T-helper 9 cell (primary cell): Measurements from ENCODE around the gene DPH1.

Experiments
- DNase-seq: peaks from one replicate; pipeline ENCODE4 v3.0.0-alpha.2; 2020

The DPH1 gene

GRCh38 chr17:2062571-2063183 is 32.7 kb downstream of the DPH1 start:
- DNase-seq, result no peak

DNA sequence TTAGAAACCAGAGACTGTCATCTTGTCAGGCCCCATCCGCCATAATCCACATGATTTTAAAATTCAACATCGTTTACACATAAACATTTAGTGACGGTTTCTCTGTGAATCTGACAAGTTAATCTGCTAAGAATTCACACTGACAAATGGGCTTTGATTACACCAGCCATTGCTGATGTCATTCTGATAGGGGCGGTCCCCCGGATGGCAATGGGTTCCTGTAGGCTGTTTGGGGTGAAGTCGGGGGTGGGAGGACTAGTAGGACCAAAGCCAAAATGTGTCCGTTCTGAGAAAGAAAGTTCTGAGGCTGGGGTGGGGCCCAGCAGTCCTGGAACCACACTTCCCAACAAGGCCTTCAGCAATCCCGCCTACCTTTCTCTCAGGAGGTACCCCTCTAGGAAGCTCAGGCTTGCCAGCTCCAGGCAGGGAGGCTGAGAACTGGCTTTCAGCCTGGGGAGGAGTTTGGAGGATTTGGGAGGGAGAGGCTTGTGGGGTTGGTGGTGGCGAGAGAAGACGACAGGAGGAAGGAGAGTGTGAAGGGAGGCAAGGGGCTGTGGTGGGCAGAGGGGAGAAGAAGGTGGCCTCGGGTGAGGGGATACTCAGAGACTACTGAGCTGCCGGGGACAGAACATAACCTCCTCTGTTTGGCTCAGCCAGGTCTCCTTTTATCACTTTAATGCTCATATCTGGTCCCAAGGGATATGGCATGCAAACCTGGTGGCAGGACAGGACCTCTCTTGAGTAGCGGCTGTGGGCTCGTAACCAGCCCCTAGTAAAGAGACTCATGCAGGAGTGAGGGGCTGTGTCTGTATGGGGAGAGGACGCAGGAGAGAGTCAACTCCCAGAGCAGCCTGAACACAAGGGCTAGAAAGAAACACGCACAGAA is 33.6 kb downstream of the DPH1 start:
- DNase-seq, result no peak

DNA sequence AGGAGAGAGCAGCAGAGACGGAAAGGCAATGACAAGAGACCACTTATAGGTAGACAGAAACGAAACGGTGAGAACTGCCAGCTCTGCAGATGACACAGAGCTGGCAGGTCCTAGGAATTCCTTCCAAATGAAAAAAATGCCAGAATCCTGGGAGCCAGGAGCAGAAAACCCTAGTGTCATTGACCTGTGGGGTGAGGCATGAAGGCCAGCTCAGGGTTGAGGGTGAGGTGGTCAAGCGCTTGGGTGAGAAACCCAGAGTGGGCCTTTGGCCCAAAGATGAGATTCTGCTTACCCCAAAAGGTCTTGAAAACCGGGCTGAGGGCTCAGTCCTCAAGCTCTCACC is 34.2 kb downstream of the DPH1 start:
- DNase-seq, result no peak

DNA sequence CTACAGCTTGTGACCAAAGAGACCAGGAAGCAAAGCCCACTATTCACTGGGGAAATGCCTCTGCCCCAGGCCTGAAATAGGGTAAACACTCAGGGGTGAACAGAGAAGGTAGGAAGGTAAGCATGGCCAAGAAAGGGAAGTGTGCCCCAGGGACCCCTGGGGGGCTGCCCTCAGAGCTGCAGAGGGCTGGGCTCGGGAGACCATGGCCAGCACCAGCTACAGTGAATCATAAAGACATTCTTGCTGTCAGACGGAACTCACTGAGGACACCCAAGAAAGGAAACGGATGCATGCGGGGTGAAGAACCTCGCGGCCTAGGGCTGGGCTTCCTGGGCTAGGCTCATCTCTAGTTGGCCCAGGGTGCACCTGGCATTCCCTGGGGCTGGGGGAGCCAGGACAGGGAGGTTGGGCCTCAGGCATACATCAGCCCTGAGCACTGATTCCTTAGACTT is 34.6 kb downstream of the DPH1 start:
- DNase-seq, result no peak

- DNase-seq, result no peak
Measured at GRCh38 chr17:2064980-2065785, 35.2 kb downstream of the DPH1 start.

GRCh38 chr17:2065949-2066400 is 36.0 kb downstream of the DPH1 start:
- DNase-seq, result no peak

DNA sequence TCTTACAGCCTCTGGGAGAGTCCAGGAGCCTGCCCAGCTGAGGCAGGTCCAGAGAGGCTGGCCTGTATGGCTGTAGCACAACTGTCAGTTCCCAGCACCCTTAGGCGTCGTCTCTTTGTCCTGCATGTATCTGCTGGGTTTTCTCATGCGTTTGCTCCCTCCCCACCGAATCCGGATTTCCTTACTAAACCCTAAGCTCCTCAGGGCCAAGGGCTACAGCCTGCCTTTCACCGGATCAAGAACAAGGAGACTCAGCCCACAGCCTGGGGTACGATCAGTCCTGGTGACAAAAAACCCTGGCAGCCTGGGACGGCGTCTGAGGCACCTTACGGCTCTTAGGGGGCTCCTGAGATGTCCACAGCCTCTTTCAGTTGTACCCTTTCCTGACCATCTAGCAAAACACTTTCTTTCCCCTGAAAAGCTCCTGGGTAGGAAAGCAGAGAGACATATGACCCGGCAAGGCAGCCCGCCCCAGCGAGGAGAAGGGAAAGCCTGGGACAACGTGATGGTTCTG is 37.2 kb downstream of the DPH1 start:
- DNase-seq, result no peak

DNA sequence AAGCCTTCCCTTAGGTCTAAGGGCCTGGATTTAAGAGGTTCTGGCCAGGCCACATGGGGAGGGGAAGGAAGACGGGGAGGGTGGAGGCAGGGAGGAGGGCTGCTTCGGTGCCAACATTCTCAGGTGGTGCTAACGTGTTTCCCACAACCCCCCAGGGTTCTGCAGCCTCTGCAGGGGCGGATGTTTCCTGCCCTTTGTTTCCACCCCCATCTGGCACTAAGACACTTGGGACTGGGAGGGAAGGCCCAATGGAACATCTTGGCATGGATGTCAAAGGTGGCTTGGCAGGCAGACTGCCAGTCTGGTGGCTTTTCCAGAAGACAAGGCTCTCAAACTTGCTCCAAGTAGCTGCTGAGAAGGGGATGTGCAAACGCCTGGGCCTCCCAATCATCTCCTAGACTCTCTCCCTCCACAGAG is 37.7 kb downstream of the DPH1 start:
- DNase-seq, result no peak

DNA sequence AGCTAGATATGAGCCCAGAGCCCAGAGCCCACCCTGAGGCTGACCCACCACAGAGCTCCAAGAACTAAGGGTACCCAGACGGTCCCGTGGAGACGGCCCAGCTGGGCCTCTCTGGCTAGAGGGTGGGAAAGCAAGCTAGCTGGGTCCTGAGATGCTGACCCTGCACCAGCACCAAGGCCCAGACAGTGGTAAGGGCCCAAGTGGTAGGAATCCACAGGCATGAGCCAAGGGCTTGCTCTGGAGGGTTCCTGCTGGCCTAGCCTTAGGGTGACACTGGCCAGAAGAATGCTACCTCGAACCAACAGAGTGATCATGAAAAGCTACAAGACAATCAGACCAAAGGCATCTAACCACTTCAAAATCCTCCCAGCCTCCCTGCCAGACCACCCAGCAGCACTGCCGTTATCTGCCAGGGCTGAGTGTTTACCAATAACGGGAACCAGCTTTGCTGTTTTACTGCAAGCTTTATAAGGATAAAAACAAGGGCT is 38.1 kb downstream of the DPH1 start:
- DNase-seq, result no peak

DNA sequence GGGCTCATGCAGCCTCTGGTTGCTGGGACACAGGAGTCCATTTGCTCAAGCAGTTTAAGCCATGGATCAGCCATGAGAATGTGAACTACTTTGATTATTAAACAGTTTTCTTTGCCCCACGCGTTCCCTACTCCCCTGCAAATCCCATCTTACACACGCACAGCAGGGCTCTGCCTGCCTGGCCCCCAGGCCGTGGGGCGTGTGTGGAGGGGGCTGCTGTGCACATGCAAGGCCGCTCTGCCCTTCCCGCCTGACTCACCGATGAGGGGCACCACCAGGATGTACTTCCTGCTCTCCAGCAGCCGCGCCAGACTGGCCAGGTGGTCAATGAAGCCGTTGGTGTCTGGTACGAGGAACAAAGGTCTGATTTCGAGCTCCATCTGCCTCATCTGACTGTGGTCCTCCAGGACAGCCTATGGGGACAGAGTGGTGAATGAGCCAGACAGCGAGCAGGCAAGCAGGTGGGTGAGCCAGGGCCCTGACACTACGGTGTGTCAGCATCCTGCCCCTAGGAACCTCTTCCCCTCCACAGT is 38.6 kb downstream of the DPH1 start:
- no peak for DNase-seq

GRCh38 chr17:2070241-2071023 is 40.5 kb downstream of the DPH1 start:
- DNase-seq, result no peak

GRCh38 chr17:2071024-2071385 is 41.1 kb downstream of the DPH1 start:
- DNase-seq, result no peak

DNA sequence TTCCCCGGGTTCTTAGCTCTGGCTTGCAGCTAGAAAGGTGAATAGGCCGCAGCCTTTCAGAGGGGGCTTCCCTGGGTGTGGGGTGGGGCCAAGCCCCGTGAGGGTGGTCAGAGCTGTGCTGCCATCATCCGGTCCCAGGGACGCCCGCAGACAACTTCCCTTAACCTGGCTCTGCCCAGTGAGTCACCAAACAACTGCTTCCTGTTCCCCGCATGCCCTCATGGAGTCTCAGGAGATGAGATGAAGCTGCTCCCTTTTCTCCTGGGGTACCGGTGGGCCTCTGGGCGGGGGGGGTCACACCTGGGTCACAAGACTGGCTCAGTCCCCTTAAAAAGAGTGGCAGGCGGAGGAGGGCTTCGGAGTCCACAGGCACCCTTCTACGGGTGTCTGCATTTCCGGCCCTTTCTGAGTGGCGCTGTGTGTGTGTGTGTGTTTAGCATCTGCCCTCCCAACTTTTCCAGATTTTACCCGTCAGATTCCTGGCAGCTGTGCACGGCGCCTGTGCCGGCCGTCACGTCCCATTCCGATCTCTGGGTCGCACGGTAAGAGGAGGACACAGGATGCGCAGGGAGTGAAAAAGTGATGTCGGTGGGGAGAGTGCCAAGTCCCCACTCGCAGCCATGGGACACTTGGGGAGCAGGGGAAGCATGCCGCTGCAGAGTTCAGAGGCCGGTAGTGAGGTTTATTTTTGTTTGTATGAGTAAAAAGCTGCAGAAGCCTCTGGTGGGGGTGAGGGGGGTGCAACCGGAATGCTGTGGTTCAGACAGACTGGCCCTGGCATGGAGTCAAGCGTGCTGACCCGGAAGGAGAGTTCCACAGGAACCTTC is 41.7 kb downstream of the DPH1 start:
- no peak for DNase-seq

GRCh38 chr17:2074919-2075318 is 45.0 kb downstream of the DPH1 start:
- DNase-seq, result no peak

GRCh38 chr17:2075336-2076086 is 45.6 kb downstream of the DPH1 start:
- DNase-seq, result no peak

GRCh38 chr17:2076087-2076984 is 46.4 kb downstream of the DPH1 start:
- no peak for DNase-seq

- no peak for DNase-seq
Measured at GRCh38 chr17:2077040-2077439, 47.1 kb downstream of the DPH1 start.

- no peak for DNase-seq
Measured at GRCh38 chr17:2081564-2081963, 51.6 kb downstream of the DPH1 start.
